Large intestine (tissue), 3 donors: Measurements from ENCODE around the gene LRMDA. TPM values are rescaled to one million over a fixed set of nuclear protein-coding genes. Genes with fewer than 3 reads are reported as not detected.

ENCODE experiments used
- DNase-seq, 2 donors: peaks; one replicate each; pipeline versions ENCODE4 v3.0.0 to v3.0.0-alpha.2; 2013
- H3K27ac ChIP-seq: one replicate; pipeline ENCODE4 v1.5.1; 2013; ENCODE audit warnings: low read length
- H3K27me3 ChIP-seq: 2 replicates; pipeline ENCODE4 v1.6.1; 2013; ENCODE audit warnings: low read length; ENCODE audit not compliant: control insufficient read depth, insufficient read depth
- H3K36me3 ChIP-seq: 2 replicates; pipeline ENCODE4 v1.6.1; 2013; ENCODE audit warnings: low read length; ENCODE audit not compliant: control insufficient read depth, insufficient read depth
- H3K4me1 ChIP-seq: one replicate; pipeline ENCODE4 v1.6.1; 2013; ENCODE audit warnings: low read length; ENCODE audit not compliant: control insufficient read depth, insufficient read depth
- H3K4me3 ChIP-seq: one replicate; pipeline ENCODE4 v1.5.1; 2013; ENCODE audit warnings: low read length
- H3K9me3 ChIP-seq: one replicate; pipeline ENCODE4 v1.6.1; 2013; ENCODE audit warnings: mild to moderate bottlenecking, low read depth, low read length, moderate library complexity; ENCODE audit not compliant: control insufficient read depth
- WGBS: methylation state at CpG from one replicate; pipeline ENCODE4 v1.1.5; 2013; ENCODE audit warnings: low lambda C conversion rate; ENCODE audit not compliant: insufficient coverage; 5-methylcytosine and 5-hydroxymethylcytosine counted together
- polyA plus RNA-seq: library from polyadenylated mRNA; unstranded; fragments of 120-200 nt; gene quantifications from one replicate; pipeline ENCODE4 v1.2.1, GENCODE V29; 2013

LRMDA gene
- polyA plus RNA-seq, 1 donor = 5.3 TPM

GRCh38 chr10:76031769-76032699 lies 600.6 kb downstream of the LRMDA start:
- H3K4me1 ChIP-seq = peaks cover 18% of the 10 kb centered on the region
- no CpG with 5 or more reads among the region's 14 CpGs for WGBS
- H3K27me3 ChIP-seq = no peaks in the 10 kb centered on the region
- no peak overlapping the region for H3K4me3 ChIP-seq
- DNase-seq = no peak
- no peaks in the 10 kb centered on the region for H3K36me3 ChIP-seq
- no peak overlapping the region for H3K27ac ChIP-seq
- H3K9me3 ChIP-seq = no peaks in the 10 kb centered on the region

- no peak overlapping the region for H3K4me3 ChIP-seq
- H3K4me1 ChIP-seq = peaks cover 18% of the 10 kb centered on the region
- no peak for DNase-seq
- H3K27ac ChIP-seq = no peak overlapping the region
- no CpG with 5 or more reads among the region's 3 CpGs for WGBS
- no peaks in the 10 kb centered on the region for H3K9me3 ChIP-seq
- H3K36me3 ChIP-seq = no peaks in the 10 kb centered on the region
- no peaks in the 10 kb centered on the region for H3K27me3 ChIP-seq
These were observed 601.2 kb downstream of the LRMDA start for GRCh38 chr10:76032700-76033039.

DNA sequence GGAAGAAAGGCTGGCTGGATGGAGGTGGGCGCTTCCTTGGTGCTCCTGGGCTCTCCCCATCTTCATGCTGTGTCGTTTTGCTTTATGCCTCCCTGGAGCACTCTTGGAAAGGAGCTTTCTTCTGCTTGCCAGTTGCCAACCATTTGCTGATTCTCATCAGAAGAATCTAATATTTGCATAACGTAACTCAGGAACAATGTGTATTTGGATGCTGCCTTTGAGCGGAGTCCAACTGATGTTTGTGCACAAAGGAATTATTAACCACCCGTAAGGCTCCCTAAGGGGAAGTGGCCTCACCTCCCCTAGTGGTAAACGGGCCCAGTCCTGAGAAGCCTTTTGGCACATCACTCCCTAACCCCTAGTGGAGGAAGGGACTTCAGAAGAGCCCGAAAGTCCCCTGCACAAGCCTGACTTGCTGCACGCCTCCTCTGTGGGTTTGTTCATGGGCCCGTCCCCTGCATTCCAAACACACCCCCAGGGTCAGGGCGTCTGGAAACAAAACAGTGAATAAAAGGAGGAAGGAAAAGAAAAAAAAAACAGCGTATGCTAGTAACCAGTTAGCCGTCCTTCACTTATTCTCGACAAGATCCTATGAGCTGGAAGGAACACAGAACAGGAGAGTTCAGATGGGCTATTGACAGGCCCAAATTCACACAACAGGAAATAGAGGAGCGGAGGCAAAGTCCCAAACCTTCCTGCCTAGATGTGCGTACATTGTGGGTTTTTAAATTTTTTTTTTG lies 602.2 kb downstream of the LRMDA start:
- Histone ChIP-seq H3K9me3 (no peaks in the 10 kb centered on the region), H3K27ac (no peak overlapping the region), H3K27me3 (no peaks in the 10 kb centered on the region), H3K4me1 (peaks cover 18% of the 10 kb centered on the region), H3K36me3 (no peaks in the 10 kb centered on the region), H3K4me3 (no peak overlapping the region)
- peak in 1 of 2 donors; percentile 47 for DNase-seq
- 40% methylated on average over 3 of the region's 15 CpGs for WGBS

DNA sequence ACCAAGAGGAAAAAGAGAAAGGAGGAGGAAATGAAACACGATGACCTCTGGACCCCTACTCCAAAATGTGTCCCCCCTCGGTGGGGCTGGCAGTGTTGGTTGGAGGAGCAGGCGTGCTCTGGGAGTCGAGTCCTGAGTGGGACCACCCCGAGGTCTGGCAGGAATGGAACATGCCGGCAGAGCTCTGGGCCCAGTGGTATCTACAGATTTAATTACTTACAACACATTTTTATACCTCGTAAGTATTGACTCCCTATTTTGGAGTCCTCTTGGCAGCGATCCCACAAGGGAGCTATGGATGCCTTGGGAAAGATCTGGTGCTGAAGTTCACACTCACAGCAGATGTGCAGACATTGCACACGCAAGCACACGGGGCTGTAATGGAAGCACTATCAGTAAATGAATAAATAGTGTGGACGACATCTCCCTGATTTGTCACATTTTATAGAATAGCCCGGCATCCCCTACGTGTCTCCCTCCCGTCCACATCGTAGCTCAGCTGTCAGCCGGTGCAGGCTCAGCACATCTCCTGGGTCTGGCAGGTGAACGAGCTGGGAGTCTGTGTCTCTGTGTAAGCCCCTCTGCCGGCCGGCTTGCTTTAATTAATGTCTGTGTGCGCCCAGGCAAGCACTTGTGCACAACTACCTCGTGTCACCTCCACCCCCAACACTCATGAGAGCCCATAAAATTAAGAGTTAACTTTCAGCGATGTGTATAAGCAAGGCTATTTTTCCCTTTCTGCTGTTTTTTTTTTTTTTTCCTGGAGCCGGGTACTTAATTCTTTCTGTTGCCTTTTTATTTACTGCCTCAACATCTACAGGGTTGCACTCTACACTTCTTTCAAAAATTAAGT lies 603.2 kb downstream of the LRMDA start:
- H3K27ac ChIP-seq = no peak overlapping the region

GRCh38 chr10:76035206-76036110 lies 604.0 kb downstream of the LRMDA start:
- Histone ChIP-seq H3K4me3 (no peak overlapping the region), H3K4me1 (peaks cover 18% of the 10 kb centered on the region), H3K36me3 (no peaks in the 10 kb centered on the region), H3K9me3 (no peaks in the 10 kb centered on the region), H3K27me3 (no peaks in the 10 kb centered on the region), H3K27ac (no peak overlapping the region)
- no peak for DNase-seq
- WGBS = 58% methylated on average over 2 of the region's 20 CpGs

More for the DNA sequence above, 603.2 kb downstream of the LRMDA start:
- Histone ChIP-seq H3K27me3 (no peaks in the 10 kb centered on the region), H3K36me3 (no peaks in the 10 kb centered on the region), H3K9me3 (no peaks in the 10 kb centered on the region), H3K4me1 (peaks cover 18% of the 10 kb centered on the region), H3K4me3 (no peak overlapping the region)
- DNase-seq = peak in 1 of 2 donors; percentile 14
- WGBS = 51% methylated on average over 2 of the region's 23 CpGs

- Histone ChIP-seq H3K36me3 (no peaks in the 10 kb centered on the region), H3K27me3 (no peaks in the 10 kb centered on the region), H3K4me3 (no peak overlapping the region), H3K9me3 (no peaks in the 10 kb centered on the region), H3K27ac (peak overlapping the region; percentile 51), H3K4me1 (peaks cover 18% of the 10 kb centered on the region)
- 60% methylated on average over 1 of the region's 18 CpGs for WGBS
- peak; percentile 49 to 51 for DNase-seq
These were observed 604.9 kb downstream of the LRMDA start for GRCh38 chr10:76036111-76036940.

- Histone ChIP-seq H3K36me3 (no peaks in the 10 kb centered on the region), H3K9me3 (no peaks in the 10 kb centered on the region), H3K27me3 (no peaks in the 10 kb centered on the region), H3K4me1 (peaks cover 18% of the 10 kb centered on the region), H3K27ac (peak overlapping the region; percentile 51), H3K4me3 (no peak overlapping the region)
- DNase-seq = peak; percentile 69 to 85
These were observed 605.5 kb downstream of the LRMDA start for GRCh38 chr10:76036962-76037361.

DNA sequence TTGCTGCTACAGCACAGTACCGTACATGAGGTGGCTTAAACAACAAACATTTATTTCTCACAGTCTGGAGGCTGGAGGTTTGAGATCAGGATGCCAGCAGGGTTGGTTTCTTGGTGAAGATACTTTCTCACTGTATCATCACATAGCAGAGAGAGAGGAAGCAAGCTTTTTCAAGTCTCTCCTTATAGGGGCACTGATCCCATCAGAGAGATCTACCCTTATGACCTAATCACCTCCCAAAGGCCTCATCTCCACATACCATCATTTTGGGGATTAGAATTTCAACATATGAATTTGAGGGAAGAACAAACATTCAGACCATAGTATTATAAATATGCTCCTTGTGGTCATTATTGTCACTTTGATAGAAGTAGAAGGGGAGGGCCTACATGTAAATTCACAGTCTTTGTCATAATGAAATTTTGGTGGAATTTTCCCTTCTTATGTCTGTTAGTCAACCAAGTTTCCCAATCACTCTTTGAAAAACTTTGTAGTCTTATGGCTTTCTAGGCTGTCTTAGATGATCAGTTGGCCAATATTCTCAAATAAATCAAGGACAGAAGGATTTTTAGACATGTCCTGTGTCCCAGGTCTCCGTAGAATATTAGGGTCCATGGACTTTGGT lies 606.2 kb downstream of the LRMDA start:
- Histone ChIP-seq H3K36me3 (no peaks in the 10 kb centered on the region), H3K27ac (no peak overlapping the region), H3K9me3 (no peaks in the 10 kb centered on the region), H3K4me3 (no peak overlapping the region), H3K27me3 (no peaks in the 10 kb centered on the region), H3K4me1 (peaks cover 18% of the 10 kb centered on the region)
- DNase-seq = no peak
- WGBS = no CpG with 5 or more reads among the region's 2 CpGs

GRCh38 chr10:76038696-76039095 lies 607.3 kb downstream of the LRMDA start:
- no peak overlapping the region for H3K27ac ChIP-seq
- DNase-seq = no peak
- H3K27me3 ChIP-seq = no peaks in the 10 kb centered on the region
- H3K9me3 ChIP-seq = no peaks in the 10 kb centered on the region
- H3K36me3 ChIP-seq = no peaks in the 10 kb centered on the region
- H3K4me3 ChIP-seq = no peak overlapping the region
- H3K4me1 ChIP-seq = peaks cover 16% of the 10 kb centered on the region
